MCF 10A (cell line): ENCODE results near the gene SSBP4. TPM values are rescaled to one million over a fixed set of nuclear protein-coding genes. Genes with fewer than 3 reads are reported as not detected.

Source experiments
- BruUV-seq: library from RNA; stranded (reverse); fragments of 400-500 nt; replicated peaks from 2 replicates; lab custom pipeline; 2021; lab: Mats Ljungman, UMichigan
- CTCF ChIA-PET: fragments of 300-600 bp; sonication (Branson Sonifier 250); formaldehyde crosslinking; extraction: SDS; loops from one replicate; lab custom pipeline; 2021; ENCODE audit warnings: antibody characterized with exemption, inconsistent platforms; lab: Yijun Ruan, JAX
- POLR2A ChIA-PET: fragments of 300-600, 350-650 bp; sonication (Branson Sonifier 250); formaldehyde crosslinking; extraction: SDS; loops from one replicate; lab custom pipeline; 2020; ENCODE audit warnings: antibody characterized with exemption, inconsistent platforms; lab: Yijun Ruan, JAX
- DNase-seq: peaks from one replicate; pipeline ENCODE4 v3.0.0-alpha.2; 2018; ENCODE audit not compliant: unreplicated experiment
- H3K27ac Mint-ChIP-seq: one replicate; pipeline ENCODE4 v1.8.0; 2022; ENCODE audit warnings: mild to moderate bottlenecking, low read depth, mixed read lengths; ENCODE audit not compliant: unreplicated experiment
- H3K27me3 Mint-ChIP-seq: one replicate; pipeline ENCODE4 v1.8.0; 2022; ENCODE audit warnings: mixed read lengths; ENCODE audit not compliant: insufficient read depth, unreplicated experiment
- H3K36me3 Mint-ChIP-seq: one replicate; pipeline ENCODE4 v1.8.0; 2022; ENCODE audit warnings: mild to moderate bottlenecking, moderate library complexity, mixed read lengths; ENCODE audit not compliant: insufficient read depth, unreplicated experiment
- H3K4me1 Mint-ChIP-seq: one replicate; pipeline ENCODE4 v1.8.0; 2022; ENCODE audit warnings: mixed read lengths; ENCODE audit not compliant: insufficient read depth, unreplicated experiment
- H3K4me3 Mint-ChIP-seq: one replicate; pipeline ENCODE4 v1.8.0; 2022; ENCODE audit warnings: mild to moderate bottlenecking, moderate library complexity, mixed read lengths; ENCODE audit not compliant: unreplicated experiment
- H3K9me3 Mint-ChIP-seq: one replicate; pipeline ENCODE4 v1.8.0; 2022; ENCODE audit warnings: mixed read lengths; ENCODE audit not compliant: unreplicated experiment
- CTCF ChIP-seq: fragments of 200-600 bp; IDR thresholded peaks from one replicate; pipeline ENCODE4 v1.8.0; 2022; ENCODE audit warnings: antibody characterized with exemption, mild to moderate bottlenecking; ENCODE audit not compliant: unreplicated experiment
- intact Hi-C: fragments of 100-400 bp; cut with micrococcal nuclease; formaldehyde crosslinking; loops from 2 replicates; pipeline ENCODE4 v1.14.1; 2022
- total RNA-seq: library from RNA; stranded (reverse); gene quantifications from 2 replicates; pipeline ENCODE4 v1.2.3, GENCODE V29; 2022

Gene SSBP4
- total RNA-seq, 1 experiment from 2014 or later = 26.3 TPM

- H3K27ac Mint-ChIP-seq = no peak overlapping the region
- no peak for DNase-seq
- BruUV-seq = no TSS peak
- peaks cover 36% of the 10 kb centered on the region for H3K4me1 Mint-ChIP-seq
- intact Hi-C loops = no loop called here
- H3K4me3 Mint-ChIP-seq = no peak overlapping the region
- no peaks in the 10 kb centered on the region for H3K9me3 Mint-ChIP-seq
- no peaks in the 10 kb centered on the region for H3K27me3 Mint-ChIP-seq
- TF ChIP-seq CTCF = no peak
- POLR2A ChIA-PET = no interaction called here
- peaks cover 7% of the 10 kb centered on the region for H3K36me3 Mint-ChIP-seq
- CTCF ChIA-PET = interaction anchor here (1.0 to 1.7 kb wide), 2 partner anchors 11 to 83 kb away, joined by 3 to 8 read pairs; no protein-coding TSS in a partner anchor
These were observed 3.5 kb downstream of the SSBP4 start for GRCh38 chr19:18422530-18423191.

- CTCF ChIA-PET = interaction anchor here (0.8 to 1.7 kb wide), 2 partner anchors 12 to 23 kb away, joined by 4 to 8 read pairs; no protein-coding TSS in a partner anchor
- no peaks in the 10 kb centered on the region for H3K9me3 Mint-ChIP-seq
- H3K27ac Mint-ChIP-seq = no peak overlapping the region
- peaks cover 7% of the 10 kb centered on the region for H3K36me3 Mint-ChIP-seq
- no TSS peak for BruUV-seq
- intact Hi-C loops = no loop called here
- POLR2A ChIA-PET = no interaction called here
- no peak for TF ChIP-seq CTCF
- DNase-seq = no peak
- no peaks in the 10 kb centered on the region for H3K27me3 Mint-ChIP-seq
- peaks cover 31% of the 10 kb centered on the region for H3K4me1 Mint-ChIP-seq
- H3K4me3 Mint-ChIP-seq = no peak overlapping the region
These were observed 4.2 kb downstream of the SSBP4 start for GRCh38 chr19:18423258-18424020.

GRCh38 chr19:18424122-18424889 is 5.1 kb downstream of the SSBP4 start:
- Mint-ChIP-seq H3K4me1 (peaks cover 26% of the 10 kb centered on the region), H3K36me3 (peaks cover 7% of the 10 kb centered on the region), H3K9me3 (no peaks in the 10 kb centered on the region), H3K27ac (no peak overlapping the region), H3K27me3 (no peaks in the 10 kb centered on the region), H3K4me3 (no peak overlapping the region)
- intact Hi-C loops = no loop called here
- ChIA-PET POLR2A (no interaction called here), CTCF (interaction anchor here (0.8 to 1.7 kb wide), 2 partner anchors 13 to 22 kb away, joined by 4 to 8 read pairs; no protein-coding TSS in a partner anchor)
- DNase-seq = no peak
- BruUV-seq = no TSS peak
- TF ChIP-seq CTCF = no peak
